SU-DHL-6 (cell line): ENCODE results near the gene CLCNKB.
"Not testable (repeated sequence)": the region's sequence is repeated elsewhere in the genome, so short reads cannot be mapped to it uniquely, and the experiment has no call there.

Source experiments
- H2AFZ ChIP-seq: fragments of 200-600 bp; sonication (generic); 2 replicates; pipeline ENCODE4 v1.6.1; 2014; ENCODE audit warnings: low read depth, mild to moderate bottlenecking, moderate library complexity, mixed read lengths, antibody characterized with exemption, low read length; ENCODE audit not compliant: severe bottlenecking
- H3F3A ChIP-seq: fragments of 200-600 bp; shearing (Covaris generic); 2 replicates; pipeline ENCODE4 v1.6.0; 2016; ENCODE audit warnings: antibody characterized with exemption, mild to moderate bottlenecking; ENCODE audit not compliant: insufficient read depth
- H3K27ac ChIP-seq: fragments of 200-600 bp; sonication (generic); 2 replicates; pipeline ENCODE4 v1.5.1; 2016; ENCODE audit warnings: low read depth, mild to moderate bottlenecking, low read length, moderate library complexity, mixed read lengths
- H3K27me3 ChIP-seq: fragments of 200-600 bp; sonication (generic), shearing (Covaris generic); 2 replicates; pipeline ENCODE4 v1.6.0; 2014; ENCODE audit warnings: mild to moderate bottlenecking, low read length
- H3K36me3 ChIP-seq: fragments of 200-600 bp; sonication (generic); 2 replicates; pipeline ENCODE4 v1.6.1; 2014; ENCODE audit warnings: mild to moderate bottlenecking, low read length, mixed read lengths
- H3K4me2 ChIP-seq: fragments of 300-600, 200-600 bp; shearing (Covaris generic), sonication (generic); 2 replicates; pipeline ENCODE4 v1.6.0; 2014; ENCODE audit warnings: low read length, low read depth, mild to moderate bottlenecking; ENCODE audit not compliant: poor library complexity, severe bottlenecking
- H3K4me3 ChIP-seq: fragments of 200-600 bp; sonication (generic); 2 replicates; pipeline ENCODE4 v1.5.1; 2014; ENCODE audit warnings: antibody characterized with exemption, low read length, mild to moderate bottlenecking, mixed read lengths; ENCODE audit not compliant: insufficient read depth, poor library complexity, severe bottlenecking
- H3K79me2 ChIP-seq: fragments of 200-600 bp; sonication (generic); 2 replicates; pipeline ENCODE4 v1.6.1; 2014; ENCODE audit warnings: mild to moderate bottlenecking, low read length, moderate library complexity; ENCODE audit not compliant: insufficient read depth
- H3K9ac ChIP-seq: fragments of 200-600 bp; sonication (generic); 2 replicates; pipeline ENCODE4 v1.7.0; 2014; ENCODE audit warnings: mild to moderate bottlenecking, low read length
- H3K9me2 ChIP-seq: fragments of 200-600 bp; sonication (generic); replicated peaks from 2 replicates; pipeline ENCODE4 v1.6.1; 2014; ENCODE audit warnings: low read length; ENCODE audit not compliant: insufficient read depth
- H3K9me3 ChIP-seq: fragments of 200-600 bp; sonication (generic); 2 replicates; pipeline ENCODE4 v1.6.1; 2014; ENCODE audit warnings: low read length, mixed read lengths; ENCODE audit not compliant: insufficient read depth
- H4K20me1 ChIP-seq: fragments of 200-600 bp; sonication (generic); 2 replicates; pipeline ENCODE4 v1.6.1; 2014; ENCODE audit warnings: low read depth, mild to moderate bottlenecking, antibody characterized with exemption, low read length, moderate library complexity, mixed read lengths
- EZH2phosphoT487 ChIP-seq: fragments of 200-600 bp; sonication (generic), shearing (Covaris generic); conservative IDR thresholded peaks from 2 replicates; pipeline ENCODE4 v1.6.1; 2018; ENCODE audit warnings: mild to moderate bottlenecking, antibody characterized with exemption, low read length, moderate library complexity, mixed read lengths
- TF ChIP-seq, protein P1 (sequence below): fragments of 200-600 bp; sonication (generic); IDR thresholded peaks from one replicate; pipeline ENCODE4 v1.5.1; 2017; ENCODE audit warnings: antibody characterized with exemption, mild to moderate bottlenecking, low read length, moderate library complexity; ENCODE audit not compliant: insufficient read depth, poor library complexity, severe bottlenecking

The CLCNKB gene

DNA sequence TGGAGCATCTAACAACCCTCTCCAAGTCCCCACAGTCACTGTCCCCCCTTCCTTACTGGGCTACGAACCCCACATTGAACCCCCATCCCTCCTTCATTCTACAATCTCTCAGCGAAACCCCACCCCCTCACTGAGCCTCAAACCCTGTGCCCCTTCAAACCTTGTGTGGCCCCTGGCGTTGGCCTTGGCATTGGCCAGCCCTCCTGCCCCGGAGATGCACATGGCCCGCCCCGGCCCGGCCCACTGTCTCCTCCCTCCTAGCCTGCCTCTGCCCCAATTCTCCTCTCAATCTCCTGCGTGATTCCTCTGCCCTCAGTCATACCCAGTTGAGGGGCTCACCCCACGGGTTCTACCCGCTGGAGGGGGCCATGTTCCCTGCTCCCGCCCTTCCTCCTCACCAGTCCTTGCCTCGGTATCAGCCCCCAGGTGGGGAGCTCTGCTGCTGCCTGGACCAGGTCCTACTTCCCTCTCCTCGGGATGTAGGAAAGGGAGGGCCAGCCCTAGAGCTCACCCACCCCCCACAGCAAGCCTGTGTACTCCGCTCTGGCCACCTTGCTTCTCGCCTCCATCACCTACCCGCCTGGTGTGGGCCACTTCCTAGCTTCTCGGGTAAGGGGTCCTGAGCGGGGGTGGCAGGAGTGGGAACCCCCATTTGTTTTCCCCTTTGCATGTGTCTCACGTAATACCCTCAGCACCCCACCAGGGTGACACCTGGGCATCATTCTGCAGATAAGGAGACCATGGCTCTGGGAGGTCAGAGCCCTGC, 15.2 kb upstream of the CLCNKB start:
- Histone ChIP-seq H3K9ac (no peak overlapping the region), H3K27me3 (no peaks in the 10 kb centered on the region), H3K9me2 (no peaks in the 10 kb centered on the region), H3K27ac (no peak overlapping the region), H3K4me2 (no peak overlapping the region), H4K20me1 (no peaks in the 10 kb centered on the region), H3K4me3 (no peak overlapping the region), H3F3A (no peaks in the 10 kb centered on the region), H3K9me3 (no peaks in the 10 kb centered on the region), H3K36me3 (no peaks in the 10 kb centered on the region), H2AFZ (no peak overlapping the region), H3K79me2 (no peaks in the 10 kb centered on the region)
- TF ChIP-seq EZH2phosphoT487: no peak
- TF ChIP-seq, protein P1, sequence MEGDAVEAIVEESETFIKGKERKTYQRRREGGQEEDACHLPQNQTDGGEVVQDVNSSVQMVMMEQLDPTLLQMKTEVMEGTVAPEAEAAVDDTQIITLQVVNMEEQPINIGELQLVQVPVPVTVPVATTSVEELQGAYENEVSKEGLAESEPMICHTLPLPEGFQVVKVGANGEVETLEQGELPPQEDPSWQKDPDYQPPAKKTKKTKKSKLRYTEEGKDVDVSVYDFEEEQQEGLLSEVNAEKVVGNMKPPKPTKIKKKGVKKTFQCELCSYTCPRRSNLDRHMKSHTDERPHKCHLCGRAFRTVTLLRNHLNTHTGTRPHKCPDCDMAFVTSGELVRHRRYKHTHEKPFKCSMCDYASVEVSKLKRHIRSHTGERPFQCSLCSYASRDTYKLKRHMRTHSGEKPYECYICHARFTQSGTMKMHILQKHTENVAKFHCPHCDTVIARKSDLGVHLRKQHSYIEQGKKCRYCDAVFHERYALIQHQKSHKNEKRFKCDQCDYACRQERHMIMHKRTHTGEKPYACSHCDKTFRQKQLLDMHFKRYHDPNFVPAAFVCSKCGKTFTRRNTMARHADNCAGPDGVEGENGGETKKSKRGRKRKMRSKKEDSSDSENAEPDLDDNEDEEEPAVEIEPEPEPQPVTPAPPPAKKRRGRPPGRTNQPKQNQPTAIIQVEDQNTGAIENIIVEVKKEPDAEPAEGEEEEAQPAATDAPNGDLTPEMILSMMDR: no peak

DNA sequence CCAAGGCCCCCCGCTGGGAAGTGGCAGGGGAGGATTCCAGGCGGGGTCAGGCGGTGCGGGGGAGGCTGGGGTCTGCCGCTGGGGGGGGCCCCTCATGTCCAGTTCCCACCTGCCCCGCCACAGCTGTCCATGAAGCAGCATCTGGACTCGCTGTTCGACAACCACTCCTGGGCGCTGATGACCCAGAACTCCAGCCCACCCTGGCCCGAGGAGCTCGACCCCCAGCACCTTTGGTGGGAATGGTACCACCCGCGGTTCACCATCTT, 14.6 kb upstream of the CLCNKB start:
- H3K27ac ChIP-seq, H4K20me1 ChIP-seq, H3K4me2 ChIP-seq, H3K9me3 ChIP-seq, H3K4me3 ChIP-seq, H2AFZ ChIP-seq, H3F3A ChIP-seq, H3K9me2 ChIP-seq, H3K9ac ChIP-seq, H3K79me2 ChIP-seq, H3K36me3 ChIP-seq, H3K27me3 ChIP-seq: not testable (repeated sequence)

DNA sequence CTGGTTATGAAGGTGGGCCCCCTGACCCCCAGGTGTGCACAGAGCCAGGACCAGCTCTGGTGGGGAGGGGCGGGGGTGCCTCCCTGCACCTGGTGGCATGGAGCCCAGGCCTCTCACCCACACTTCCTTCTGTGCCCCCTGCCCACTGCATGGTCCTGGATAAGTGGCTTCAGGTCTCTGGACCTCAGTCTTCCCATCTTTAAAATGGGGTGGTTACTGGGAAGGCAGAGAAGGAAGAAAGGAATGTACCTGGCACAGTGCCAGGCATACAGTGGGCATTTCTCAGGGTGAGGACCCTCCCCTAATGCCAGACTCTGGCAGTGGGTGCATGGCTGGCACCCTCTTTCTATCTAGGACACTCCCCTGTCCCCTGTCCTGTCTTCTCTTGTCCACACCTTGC, 14.3 kb upstream of the CLCNKB start:
- Histone ChIP-seq H2AFZ (no peak overlapping the region), H3K9me2 (no peaks in the 10 kb centered on the region), H3K79me2 (no peaks in the 10 kb centered on the region), H4K20me1 (no peaks in the 10 kb centered on the region), H3K4me3 (no peak overlapping the region), H3K36me3 (no peaks in the 10 kb centered on the region), H3K9ac (no peak overlapping the region), H3F3A (no peaks in the 10 kb centered on the region), H3K27me3 (no peaks in the 10 kb centered on the region), H3K27ac (no peak overlapping the region), H3K9me3 (no peaks in the 10 kb centered on the region), H3K4me2 (no peak overlapping the region)
- TF ChIP-seq, protein P1: no peak
- TF ChIP-seq EZH2phosphoT487: no peak

DNA sequence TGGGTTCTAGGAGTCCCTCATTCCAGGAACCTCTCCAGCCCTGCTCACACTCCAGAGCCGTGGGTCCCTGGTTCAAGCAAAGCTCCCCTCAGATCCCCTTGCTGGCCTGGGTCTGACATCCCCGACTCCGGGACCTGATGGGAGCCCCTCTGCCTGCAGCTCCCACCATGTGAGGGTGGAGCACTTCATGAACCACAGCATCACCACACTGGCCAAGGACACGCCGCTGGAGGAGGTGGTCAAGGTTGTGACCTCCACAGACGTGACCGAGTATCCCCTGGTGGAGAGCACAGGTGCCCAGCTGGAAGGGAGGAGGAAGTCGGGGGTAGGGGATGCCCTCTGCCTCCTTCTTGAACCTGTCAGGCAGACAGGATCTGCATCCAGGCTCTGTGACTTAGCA, 12.0 kb upstream of the CLCNKB start:
- H3K79me2 ChIP-seq: no peaks in the 10 kb centered on the region
- H3K4me2 ChIP-seq: no peak overlapping the region
- no peak overlapping the region for H3K4me3 ChIP-seq
- no peaks in the 10 kb centered on the region for H3K9me3 ChIP-seq
- H3K9me2 ChIP-seq: no peaks in the 10 kb centered on the region
- no peak overlapping the region for H2AFZ ChIP-seq
- TF ChIP-seq, protein P1: no peak
- TF ChIP-seq EZH2phosphoT487: no peak
- H3K27me3 ChIP-seq: no peaks in the 10 kb centered on the region
- no peak overlapping the region for H3K27ac ChIP-seq
- H3K36me3 ChIP-seq: no peaks in the 10 kb centered on the region
- no peaks in the 10 kb centered on the region for H4K20me1 ChIP-seq
- no peaks in the 10 kb centered on the region for H3F3A ChIP-seq
- H3K9ac ChIP-seq: no peak overlapping the region
